Measurements from ENCODE around the gene KRTAP5-5. TPM values are rescaled to one million over a fixed set of nuclear protein-coding genes. Genes with fewer than 3 reads are reported as not detected.
"Not testable (repeated sequence)": the region's sequence is repeated elsewhere in the genome, so short reads cannot be mapped to it uniquely, and the experiment has no call there.

KRTAP5-5 gene
- total RNA-seq, 3 donors from 2014 or later, result not detected

DNA sequence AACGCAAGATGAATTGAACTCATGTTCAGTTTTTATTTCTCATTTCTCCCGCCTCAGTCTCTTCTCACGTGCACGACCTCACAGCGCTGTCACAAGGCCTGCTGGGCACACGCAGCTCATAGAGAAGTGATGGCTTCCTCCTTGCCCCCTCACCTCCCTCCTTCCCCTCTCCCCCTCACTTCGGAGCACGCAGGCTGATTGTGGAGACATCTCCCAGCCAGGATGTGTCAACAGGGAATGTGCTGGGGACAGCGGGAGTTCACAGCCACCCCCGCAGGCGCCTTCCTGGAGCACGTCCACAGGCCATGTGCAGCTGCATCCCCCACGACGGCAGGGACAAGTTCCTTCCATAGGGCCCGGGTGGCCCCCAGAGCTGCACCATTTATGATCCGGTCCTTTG lies 38.3 kb downstream of the KRTAP5-5 start:
- ATAC-seq, result no peak
- no peak for DNase-seq
- Mint-ChIP-seq H3K9me3 (no peaks in the 10 kb centered on the region), H3K4me1 (ENCODE audit: low read depth) (no peaks in the 10 kb centered on the region), H3K27me3 (ENCODE audit: low read depth) (peaks cover 41% of the 10 kb centered on the region), H3K36me3 (ENCODE audit: insufficient read depth) (no peaks in the 10 kb centered on the region), H3K4me3 (no peak overlapping the region)

DNA sequence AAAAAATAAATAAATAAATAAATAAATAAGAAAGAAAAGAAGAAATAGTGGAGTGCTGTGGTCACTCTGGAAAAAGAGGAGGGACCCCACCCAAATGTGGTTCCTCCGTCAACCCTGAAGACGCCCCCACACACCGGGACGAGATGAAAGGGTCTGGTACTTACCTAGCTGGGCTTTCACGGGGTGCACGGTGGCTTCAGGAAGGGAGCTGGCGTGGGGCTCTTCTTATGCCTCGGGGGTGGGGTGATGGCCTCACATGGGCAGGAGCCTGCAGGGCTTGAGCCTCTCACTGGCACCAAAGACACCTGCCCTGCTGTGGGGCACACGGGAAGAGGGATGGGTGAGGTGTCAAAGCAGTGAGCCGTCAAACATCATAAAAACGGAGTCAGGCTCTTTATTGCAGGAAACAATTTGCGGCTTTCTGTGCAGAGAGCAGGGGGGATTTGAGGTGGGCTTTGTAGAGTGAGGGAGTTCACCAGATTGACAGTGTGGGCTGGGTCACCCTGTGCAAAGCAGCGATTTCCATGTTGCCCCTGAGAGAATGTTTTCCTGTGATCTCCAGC lies 39.4 kb downstream of the KRTAP5-5 start:
- DNase-seq, result no peak
- Mint-ChIP-seq H3K36me3 (ENCODE audit: insufficient read depth) (no peaks in the 10 kb centered on the region), H3K27me3 (ENCODE audit: low read depth) (peaks cover 47% of the 10 kb centered on the region), H3K4me1 (ENCODE audit: low read depth) (no peaks in the 10 kb centered on the region), H3K9me3 (no peaks in the 10 kb centered on the region), H3K4me3 (no peak overlapping the region)
- no peak for ATAC-seq

DNA sequence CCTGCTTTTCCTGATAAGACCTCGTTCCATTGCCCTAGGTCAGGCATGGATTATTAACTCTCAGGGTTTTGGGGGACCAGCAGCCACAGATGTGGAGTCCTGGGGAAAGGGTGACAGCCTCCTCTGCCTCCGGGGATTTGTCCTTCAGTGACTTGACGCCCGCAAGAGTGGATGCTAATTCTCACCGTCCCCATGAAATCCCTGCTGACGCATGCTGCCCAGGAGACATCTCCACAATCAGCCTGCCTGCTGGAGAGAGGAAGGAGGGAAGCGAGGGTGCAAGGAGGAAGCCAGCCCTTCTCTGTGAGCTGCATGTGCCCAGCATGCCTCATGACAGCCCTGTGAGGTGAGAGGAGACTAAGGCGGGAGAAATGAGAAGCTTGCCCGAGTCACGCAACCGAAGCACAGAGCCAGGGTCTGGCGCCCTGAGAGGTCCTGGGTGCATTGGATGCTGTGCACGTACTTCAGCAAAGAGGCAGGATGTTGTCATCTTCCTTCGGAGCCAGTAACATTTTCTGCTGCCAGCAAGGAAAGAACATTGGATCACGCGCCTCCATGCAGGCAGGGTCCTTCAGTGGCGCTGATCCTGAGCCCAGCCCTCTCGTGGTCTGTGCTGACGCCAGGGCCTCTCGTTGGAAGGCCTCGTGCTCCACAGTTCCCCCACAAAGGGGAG lies 40.1 kb downstream of the KRTAP5-5 start:
- Mint-ChIP-seq H3K36me3 (ENCODE audit: insufficient read depth) (no peaks in the 10 kb centered on the region), H3K27me3 (ENCODE audit: low read depth) (peaks cover 53% of the 10 kb centered on the region), H3K4me3 (no peak overlapping the region), H3K9me3 (no peaks in the 10 kb centered on the region), H3K4me1 (ENCODE audit: low read depth) (no peaks in the 10 kb centered on the region)
- no peak for ATAC-seq
- no peak for DNase-seq

DNA sequence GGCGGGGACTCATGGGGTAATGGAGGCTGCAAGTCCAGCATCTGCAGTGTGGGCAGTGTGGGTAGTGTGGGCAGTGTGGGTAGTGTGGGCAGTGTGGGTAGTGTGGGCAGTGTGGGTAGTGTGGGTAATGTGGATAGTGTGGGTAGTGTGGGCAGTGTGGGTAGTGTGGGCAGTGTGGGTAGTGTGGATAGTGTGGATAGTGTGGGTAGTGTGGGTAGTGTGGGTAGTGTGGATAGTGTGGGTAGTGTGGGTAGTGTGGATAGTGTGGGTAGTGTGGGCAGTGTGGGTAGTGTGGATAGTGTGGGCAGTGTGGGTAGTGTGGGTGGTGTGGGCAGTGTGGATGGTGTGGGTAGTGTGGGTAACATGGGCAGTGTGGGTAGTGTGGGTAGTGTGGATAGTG lies 40.9 kb downstream of the KRTAP5-5 start:
- ATAC-seq; H3K4me3 Mint-ChIP-seq; DNase-seq; H3K36me3 Mint-ChIP-seq (ENCODE audit: insufficient read depth); H3K4me1 Mint-ChIP-seq (ENCODE audit: low read depth); H3K9me3 Mint-ChIP-seq: not testable (repeated sequence)
- H3K27me3 Mint-ChIP-seq (ENCODE audit: low read depth), result peaks cover 57% of the 10 kb centered on the region

DNA sequence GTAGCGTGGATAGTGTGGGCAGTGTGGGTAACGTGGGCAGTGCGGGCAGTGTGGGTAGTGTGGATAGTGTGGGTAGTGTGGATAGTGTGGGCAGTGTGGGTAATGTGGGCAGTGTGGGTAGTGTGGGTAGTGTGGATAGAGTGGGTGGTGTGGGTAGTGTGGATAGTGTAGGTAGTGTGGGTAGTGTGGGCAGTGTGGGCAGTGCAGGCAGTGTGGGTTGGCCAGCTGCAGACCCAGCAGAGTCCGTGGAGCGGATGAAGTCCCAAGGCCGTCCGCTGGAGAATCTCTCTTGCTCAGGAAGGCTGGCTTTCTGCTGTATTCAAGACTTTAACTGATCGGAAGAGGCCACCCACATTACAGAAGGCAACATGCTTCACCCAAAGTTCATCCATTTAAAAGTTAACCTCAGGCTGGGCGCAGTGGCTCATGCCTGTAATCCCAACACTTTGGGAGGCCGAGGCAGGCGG lies 41.4 kb downstream of the KRTAP5-5 start:
- Mint-ChIP-seq H3K4me3 (no peak overlapping the region), H3K27me3 (ENCODE audit: low read depth) (peaks cover 61% of the 10 kb centered on the region), H3K4me1 (ENCODE audit: low read depth) (no peaks in the 10 kb centered on the region), H3K36me3 (ENCODE audit: insufficient read depth) (no peaks in the 10 kb centered on the region), H3K9me3 (no peaks in the 10 kb centered on the region)
- DNase-seq (no peak), ATAC-seq (no peak)

DNA sequence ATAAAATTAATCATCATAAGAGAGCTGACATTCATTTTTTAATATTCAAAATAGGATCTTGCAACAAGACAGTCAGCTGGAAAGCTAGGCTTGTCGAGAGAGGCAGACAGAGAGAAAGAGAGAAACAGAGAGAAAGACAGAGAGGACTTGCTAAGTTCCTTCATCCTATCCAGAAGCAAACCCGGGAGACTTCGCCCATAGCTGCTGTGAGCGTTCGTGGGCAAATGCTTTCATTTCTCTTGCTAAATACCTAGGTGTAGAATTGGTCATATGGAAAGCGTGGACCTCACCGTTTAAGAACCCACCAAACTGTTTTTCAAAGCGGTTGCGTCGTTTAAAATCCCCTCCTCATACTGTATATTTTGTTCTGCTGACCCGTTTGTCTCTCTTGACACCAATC lies 42.1 kb downstream of the KRTAP5-5 start:
- H3K9me3 Mint-ChIP-seq, result no peaks in the 10 kb centered on the region
- ATAC-seq (no peak), DNase-seq (no peak)
- no peaks in the 10 kb centered on the region for H3K36me3 Mint-ChIP-seq (ENCODE audit: insufficient read depth)
- H3K4me3 Mint-ChIP-seq, result no peak overlapping the region
- peaks cover 65% of the 10 kb centered on the region for H3K27me3 Mint-ChIP-seq (ENCODE audit: low read depth)
- H3K4me1 Mint-ChIP-seq (ENCODE audit: low read depth), result no peaks in the 10 kb centered on the region

DNA sequence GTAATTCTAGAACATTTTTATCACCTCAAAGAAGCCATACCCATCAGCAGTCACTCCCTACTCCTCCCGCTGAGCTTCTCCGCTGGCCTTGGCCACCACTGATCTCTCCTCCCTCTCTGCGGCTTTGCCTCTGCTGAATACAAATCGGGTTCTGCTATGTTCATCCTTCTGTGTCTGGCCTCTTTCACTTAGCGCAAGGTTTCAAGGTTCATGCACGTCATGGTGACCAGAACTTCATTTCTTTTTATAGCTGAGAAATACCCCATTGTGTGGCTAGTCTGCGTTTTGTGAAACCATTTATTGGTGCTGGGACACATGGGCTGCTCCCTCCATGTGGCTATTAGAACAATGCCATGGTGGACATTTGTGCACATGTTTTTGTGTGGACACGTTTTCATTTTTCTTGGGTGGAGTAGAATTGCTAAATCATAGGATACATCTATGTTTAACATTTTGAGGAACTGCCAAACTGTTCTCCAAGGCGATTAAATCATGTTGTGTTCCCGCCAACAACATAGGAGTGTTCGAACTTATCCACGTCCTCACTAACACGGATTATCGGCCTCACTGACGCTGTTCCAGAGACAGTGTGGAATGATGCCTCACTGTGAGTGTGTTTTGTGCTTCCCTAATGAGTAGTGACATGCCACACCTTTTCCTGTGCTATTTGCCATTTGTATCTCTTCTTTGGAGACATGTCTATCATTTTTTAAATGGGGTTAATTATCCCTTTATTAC lies 43.2 kb downstream of the KRTAP5-5 start:
- no peak for DNase-seq
- Mint-ChIP-seq H3K9me3 (no peaks in the 10 kb centered on the region), H3K36me3 (ENCODE audit: insufficient read depth) (no peaks in the 10 kb centered on the region), H3K4me3 (no peak overlapping the region), H3K27me3 (ENCODE audit: low read depth) (peaks cover 66% of the 10 kb centered on the region), H3K4me1 (ENCODE audit: low read depth) (no peaks in the 10 kb centered on the region)
- ATAC-seq, result no peak

DNA sequence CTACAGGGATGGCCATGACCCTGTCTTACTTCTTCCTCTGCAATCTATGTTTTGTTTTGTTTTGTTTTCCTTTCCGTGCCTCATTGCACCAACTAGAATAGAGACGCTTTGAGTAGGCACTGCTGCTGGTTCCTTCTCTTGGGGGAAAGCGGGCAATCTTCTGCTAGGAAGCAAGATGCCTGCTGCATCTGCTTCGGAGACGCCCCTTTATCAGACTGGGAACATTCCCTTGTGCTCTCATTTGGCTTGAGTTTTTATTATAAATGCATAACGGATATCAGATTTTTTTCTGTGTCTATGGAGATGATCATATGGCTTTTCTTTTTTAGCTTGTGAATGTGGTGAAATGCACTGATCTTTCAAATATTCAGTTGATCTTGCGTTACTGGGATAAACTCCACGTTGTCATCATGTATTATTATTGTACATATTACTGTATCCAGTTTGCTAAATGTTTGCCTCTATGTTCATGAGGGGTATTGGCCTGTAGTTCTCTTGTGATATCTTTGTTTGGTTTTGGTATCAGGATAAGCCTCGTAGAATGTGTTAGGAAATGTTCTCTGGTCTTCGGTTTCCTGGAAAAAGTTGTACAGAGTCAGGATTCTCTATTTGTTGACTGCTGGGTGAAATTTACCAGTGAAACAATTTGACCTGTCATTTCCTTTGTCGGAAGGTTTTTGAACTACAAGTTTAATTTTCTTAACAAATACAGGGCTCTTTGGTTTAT lies 44.0 kb downstream of the KRTAP5-5 start:
- Mint-ChIP-seq H3K27me3 (ENCODE audit: low read depth) (peaks cover 64% of the 10 kb centered on the region), H3K9me3 (no peaks in the 10 kb centered on the region), H3K36me3 (ENCODE audit: insufficient read depth) (no peaks in the 10 kb centered on the region), H3K4me3 (no peak overlapping the region), H3K4me1 (ENCODE audit: low read depth) (no peaks in the 10 kb centered on the region)
- DNase-seq (no peak), ATAC-seq (no peak)

DNA sequence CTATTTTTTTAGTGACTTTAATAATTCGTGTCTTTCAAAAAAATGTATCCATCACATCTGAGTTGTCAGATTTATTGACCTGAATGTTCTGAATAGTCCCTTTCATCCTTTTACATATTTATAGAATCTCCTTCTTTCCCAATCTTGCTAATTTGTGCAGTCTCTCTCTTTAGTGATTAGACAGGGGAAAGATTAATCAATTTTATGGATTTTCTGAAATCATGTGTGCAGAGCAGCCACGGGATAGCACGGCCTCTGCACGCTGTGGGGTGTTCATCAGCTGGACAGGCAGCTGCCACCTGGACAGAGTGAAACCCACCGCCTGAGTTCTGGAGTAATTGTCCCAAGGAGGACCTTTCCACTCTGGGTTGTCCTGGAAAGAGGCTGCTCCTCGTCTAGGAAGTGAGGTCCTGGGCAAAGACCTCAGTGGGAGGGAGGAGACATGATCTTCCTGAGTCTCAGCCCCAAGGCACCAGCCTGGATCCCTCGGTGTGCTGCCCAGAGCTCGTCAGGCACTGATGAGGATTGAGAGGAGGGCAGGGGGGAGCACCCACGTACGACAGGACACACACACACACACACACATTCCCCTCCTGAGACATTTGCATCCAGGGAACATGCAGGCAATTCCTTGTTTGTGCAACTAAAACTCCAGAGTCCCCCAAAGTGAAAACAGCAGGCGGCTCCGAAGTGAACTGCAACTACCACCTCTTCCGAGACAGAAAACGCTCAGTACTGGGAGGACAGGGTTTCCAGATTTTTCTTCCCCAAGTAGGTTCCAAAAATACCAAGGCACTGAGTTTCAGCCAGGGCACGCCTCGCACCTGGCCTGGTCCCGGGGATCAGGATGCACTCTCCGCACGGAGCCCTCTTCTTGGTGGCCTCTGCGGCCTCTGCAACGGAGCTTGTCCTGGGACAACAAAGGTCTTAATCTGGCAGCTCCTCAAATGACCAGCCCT lies 44.9 kb downstream of the KRTAP5-5 start:
- DNase-seq (no peak), ATAC-seq (no peak)
- Mint-ChIP-seq H3K4me1 (ENCODE audit: low read depth) (no peaks in the 10 kb centered on the region), H3K9me3 (no peaks in the 10 kb centered on the region), H3K4me3 (no peak overlapping the region), H3K27me3 (ENCODE audit: low read depth) (peaks cover 63% of the 10 kb centered on the region), H3K36me3 (ENCODE audit: insufficient read depth) (no peaks in the 10 kb centered on the region)

DNA sequence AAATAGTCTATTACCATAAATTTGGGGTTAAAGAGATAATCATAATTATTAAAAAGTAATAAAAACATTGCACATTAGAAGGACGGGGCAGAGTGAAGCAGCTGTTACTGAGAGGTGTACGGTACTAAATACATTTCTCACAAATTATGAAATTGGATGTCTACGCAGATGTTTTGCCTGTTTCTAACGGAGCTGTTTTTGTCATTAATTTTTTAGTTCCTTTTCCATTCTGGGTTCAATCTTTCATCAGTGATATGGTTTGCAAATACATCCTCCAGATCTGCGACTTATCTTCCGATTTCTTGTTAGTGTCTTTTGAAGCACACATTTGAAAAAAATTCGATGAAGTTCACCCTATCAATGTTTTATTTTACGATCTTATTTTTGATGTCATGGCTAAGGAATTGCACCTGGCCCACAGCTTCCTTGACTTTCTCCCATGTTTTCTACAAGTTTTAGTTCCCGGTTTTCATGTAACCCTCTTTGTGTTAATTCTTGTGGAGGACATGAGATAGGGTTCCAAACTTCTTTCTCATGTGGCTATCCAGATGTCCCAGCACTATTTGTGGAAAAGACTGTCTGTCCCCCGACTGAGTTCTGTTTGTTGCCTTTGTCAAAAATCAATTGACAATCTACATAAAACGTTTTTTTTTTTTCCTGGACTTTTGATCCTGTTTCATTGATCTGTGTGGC lies 46.1 kb downstream of the KRTAP5-5 start:
- no peaks in the 10 kb centered on the region for H3K9me3 Mint-ChIP-seq
- H3K27me3 Mint-ChIP-seq (ENCODE audit: low read depth), result peaks cover 56% of the 10 kb centered on the region
- no peak overlapping the region for H3K4me3 Mint-ChIP-seq
- no peak for DNase-seq
- H3K4me1 Mint-ChIP-seq (ENCODE audit: low read depth), result no peaks in the 10 kb centered on the region
- no peak for ATAC-seq
- no peaks in the 10 kb centered on the region for H3K36me3 Mint-ChIP-seq (ENCODE audit: insufficient read depth)

DNA sequence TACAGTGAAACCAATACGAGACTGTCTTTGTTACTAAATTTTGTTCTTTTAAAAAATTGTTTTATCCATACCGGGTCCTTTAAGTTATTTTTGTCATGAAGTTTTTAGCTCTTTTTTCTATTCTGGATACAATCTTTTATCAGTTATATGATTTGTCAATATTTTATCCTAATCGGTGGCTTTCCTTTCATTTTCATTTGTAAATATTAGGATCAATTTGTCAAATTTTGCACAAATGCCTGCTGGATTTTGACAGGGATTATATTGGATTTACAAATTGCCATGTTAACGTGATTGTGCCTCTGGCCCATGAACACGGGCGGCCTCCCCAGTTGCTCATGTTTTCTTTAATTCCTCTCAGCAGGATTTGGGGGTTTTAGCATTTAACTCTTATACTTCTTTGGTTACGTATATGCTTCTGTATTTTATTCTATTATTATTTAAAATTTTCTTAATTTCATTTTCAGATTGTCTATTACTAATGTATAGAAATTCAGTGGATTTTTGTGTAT lies 46.7 kb downstream of the KRTAP5-5 start:
- Mint-ChIP-seq H3K36me3 (ENCODE audit: insufficient read depth) (no peaks in the 10 kb centered on the region), H3K4me3 (no peak overlapping the region), H3K4me1 (ENCODE audit: low read depth) (no peaks in the 10 kb centered on the region), H3K9me3 (no peaks in the 10 kb centered on the region), H3K27me3 (ENCODE audit: low read depth) (peaks cover 58% of the 10 kb centered on the region)
- ATAC-seq, result no peak
- no peak for DNase-seq

DNA sequence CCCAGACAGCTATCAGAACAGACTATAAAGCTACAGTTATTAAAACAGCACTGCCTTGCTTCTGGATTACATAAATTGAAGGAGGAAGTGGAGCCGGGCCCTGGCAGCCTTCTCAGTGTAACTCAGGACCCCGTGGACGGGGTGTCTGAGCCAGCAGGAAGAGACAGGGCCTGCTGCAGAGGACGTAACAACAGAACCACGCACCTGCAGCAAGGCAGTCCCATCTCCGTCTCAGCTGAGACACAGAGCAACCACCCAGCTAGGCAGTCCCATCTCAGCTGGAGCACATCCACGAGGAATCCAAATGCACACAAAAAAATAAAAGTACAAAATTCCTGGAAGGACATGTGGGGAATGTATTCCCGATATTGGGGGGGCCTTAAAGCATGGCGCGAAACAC lies 50.3 kb downstream of the KRTAP5-5 start:
- H3K36me3 Mint-ChIP-seq (ENCODE audit: insufficient read depth), result no peaks in the 10 kb centered on the region
- no peaks in the 10 kb centered on the region for H3K4me1 Mint-ChIP-seq (ENCODE audit: low read depth)
- no peak overlapping the region for H3K4me3 Mint-ChIP-seq
- peaks cover 39% of the 10 kb centered on the region for H3K27me3 Mint-ChIP-seq (ENCODE audit: low read depth)
- ATAC-seq (no peak), DNase-seq (no peak)
- H3K9me3 Mint-ChIP-seq, result no peaks in the 10 kb centered on the region
